NCI-H187 (cell line): ENCODE results near the gene TMTC2.

Source experiments
- DNase-seq, 2 experiments: peaks; one replicate each; lab custom pipeline; 2025; lab: John Stamatoyannopoulos, UW

The TMTC2 gene

GRCh38 chr12:82682326-82682725, 4.4 kb upstream of the TMTC2 start:
- DNase-seq, result no peak

DNA sequence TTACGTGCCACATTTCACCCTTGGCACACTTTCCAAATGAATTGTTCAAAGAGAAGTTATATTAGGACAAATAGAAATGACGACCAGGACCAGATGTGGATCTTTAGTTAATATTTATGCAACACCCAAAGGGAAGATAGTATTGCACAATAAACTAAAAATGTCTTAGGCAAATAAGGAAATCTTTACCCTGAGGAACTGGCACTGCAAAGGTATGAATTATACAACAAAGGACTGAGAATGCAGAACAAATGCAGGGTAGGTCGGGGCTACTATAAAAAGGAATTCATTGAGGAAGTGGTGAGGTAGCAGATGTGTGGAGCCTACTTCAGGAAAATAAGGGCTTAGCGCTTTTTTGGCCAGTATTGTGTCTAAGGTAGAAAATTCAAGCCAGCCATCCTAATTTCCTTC, 3.9 kb upstream of the TMTC2 start:
- no peak for DNase-seq

DNA sequence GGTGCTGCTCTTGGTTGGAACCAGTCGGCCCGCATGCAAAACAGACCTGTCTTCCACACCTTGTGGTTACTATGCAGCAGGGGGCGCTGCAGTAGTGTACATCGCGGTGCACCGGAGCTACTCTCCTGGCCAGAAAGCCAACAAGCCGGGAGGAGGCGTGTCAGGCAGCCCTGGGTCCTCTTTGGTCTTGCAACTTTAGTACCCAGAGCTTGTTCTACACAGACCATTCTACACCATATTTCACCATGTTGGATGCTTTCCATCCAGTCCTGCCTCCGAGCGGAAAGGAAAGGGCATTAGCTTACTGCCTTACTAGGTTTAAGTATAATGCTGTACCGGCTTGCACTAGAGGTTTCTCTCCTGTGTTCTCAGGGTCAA, 927 bp upstream of the TMTC2 start:
- peak; percentile 90 to 97 for DNase-seq

GRCh38 chr12:82687021-82688011, 610 bp downstream of the TMTC2 start:
- peak; percentile 62 to 87 for DNase-seq

DNA sequence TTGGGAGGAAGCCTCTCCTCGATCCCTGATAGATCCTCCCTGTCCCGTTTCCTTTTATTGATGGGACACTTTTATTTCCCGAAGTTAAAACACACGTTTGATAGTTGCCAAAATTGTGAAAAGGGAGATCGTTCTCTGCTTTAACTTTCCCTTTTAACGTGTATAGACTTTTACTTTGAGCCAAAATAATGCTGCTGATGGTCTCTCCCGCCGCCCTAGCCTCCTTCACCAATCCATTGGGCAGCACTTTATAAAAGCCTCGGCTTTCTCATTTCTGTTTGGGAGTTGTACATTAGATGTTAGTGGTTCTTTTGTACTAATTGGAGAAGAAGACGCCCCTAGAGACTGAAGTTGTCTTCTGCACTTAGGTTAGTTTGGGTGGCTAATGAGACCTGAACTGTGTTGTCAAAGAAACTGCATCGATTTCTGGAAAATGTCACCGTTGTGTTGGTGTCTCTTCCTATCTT, 1.4 kb downstream of the TMTC2 start:
- peak in 1 of 2 experiments; percentile 16 for DNase-seq

GRCh38 chr12:82688596-82688995, 1.9 kb downstream of the TMTC2 start:
- peak; percentile 69 to 81 for DNase-seq

DNA sequence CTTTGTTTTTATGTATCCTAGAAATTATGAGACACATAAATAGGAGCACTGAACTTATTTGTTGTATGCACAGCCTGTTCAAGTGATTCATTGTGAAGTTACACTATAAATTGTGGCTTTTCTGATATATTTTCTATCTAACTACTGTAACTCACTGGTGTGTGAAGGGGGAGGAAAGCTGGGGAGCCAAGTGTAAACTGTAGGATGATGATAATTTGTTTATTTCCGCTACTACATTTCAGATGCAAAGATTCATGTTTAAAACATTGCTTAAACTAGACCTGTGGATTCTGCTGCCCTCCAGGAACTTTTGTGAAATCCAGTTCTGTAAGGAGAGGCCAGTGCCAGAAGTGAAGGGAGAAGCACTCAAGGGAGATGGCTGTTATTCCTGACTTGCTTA, 3.3 kb downstream of the TMTC2 start:
- DNase-seq, result no peak

GRCh38 chr12:82691513-82691912, 4.8 kb downstream of the TMTC2 start:
- no peak for DNase-seq

GRCh38 chr12:82694276-82694675, 7.6 kb downstream of the TMTC2 start:
- DNase-seq, result no peak

GRCh38 chr12:82694970-82695369, 8.3 kb downstream of the TMTC2 start:
- DNase-seq, result no peak

DNA sequence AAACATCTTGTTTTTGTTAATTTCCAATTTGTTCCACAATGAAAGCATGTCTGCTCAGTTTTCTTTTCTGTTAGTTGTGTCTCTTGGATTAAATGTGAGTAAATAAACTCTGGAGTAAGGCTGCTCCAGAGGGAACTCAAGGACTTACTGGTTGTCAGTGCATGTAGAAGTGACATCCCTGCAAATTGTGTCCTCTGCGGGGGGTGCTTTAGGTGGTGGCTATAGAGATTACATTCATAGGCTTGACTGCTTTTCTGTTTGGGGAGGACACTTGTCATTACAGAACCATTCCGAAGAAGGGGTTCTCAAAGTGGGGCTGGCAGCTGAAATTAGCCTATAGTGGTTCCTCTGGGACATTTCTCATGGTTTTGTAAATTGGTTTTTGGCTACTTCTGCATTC, 8.8 kb downstream of the TMTC2 start:
- no peak for DNase-seq

DNA sequence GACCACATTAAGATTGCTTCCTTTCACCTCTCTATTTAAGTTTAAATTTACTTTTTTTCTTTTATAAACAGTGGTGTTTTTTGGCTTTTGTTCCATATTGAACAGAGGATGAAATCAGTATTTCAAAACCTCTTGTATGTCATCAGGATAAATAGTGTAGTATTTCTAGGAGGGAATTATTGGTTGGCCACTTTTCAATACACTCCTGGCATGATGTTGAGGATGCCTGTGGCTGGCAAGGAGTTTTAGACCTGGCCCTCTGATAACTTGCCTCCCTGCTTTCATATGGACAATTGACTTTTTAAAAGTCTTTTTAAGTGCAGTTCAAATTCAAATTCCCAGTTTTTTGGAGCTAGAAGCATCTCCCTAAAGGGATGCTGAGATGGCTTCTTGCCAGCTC, 9.8 kb downstream of the TMTC2 start:
- DNase-seq, result no peak

GRCh38 chr12:82698708-82699564, 12.2 kb downstream of the TMTC2 start:
- no peak for DNase-seq

DNA sequence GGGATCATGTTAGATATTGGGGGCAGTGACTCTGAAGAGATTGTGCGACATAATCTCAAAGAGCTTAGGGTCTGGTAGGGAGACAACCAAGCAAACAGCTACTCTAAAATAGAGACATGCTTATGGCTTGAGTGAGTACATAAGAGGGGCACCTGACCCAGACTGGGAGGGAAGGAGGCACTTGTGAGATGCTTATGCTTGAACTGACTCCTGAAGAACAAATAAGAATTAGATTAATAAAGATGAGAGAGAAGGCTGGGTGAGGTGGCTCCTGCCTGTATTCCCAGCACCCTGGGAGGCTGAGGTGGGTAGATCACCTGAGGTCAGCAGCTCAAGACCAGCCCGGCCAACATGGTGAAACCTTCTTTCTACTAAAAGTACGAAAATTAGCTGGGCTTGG, 19.1 kb downstream of the TMTC2 start:
- DNase-seq, result no peak

DNA sequence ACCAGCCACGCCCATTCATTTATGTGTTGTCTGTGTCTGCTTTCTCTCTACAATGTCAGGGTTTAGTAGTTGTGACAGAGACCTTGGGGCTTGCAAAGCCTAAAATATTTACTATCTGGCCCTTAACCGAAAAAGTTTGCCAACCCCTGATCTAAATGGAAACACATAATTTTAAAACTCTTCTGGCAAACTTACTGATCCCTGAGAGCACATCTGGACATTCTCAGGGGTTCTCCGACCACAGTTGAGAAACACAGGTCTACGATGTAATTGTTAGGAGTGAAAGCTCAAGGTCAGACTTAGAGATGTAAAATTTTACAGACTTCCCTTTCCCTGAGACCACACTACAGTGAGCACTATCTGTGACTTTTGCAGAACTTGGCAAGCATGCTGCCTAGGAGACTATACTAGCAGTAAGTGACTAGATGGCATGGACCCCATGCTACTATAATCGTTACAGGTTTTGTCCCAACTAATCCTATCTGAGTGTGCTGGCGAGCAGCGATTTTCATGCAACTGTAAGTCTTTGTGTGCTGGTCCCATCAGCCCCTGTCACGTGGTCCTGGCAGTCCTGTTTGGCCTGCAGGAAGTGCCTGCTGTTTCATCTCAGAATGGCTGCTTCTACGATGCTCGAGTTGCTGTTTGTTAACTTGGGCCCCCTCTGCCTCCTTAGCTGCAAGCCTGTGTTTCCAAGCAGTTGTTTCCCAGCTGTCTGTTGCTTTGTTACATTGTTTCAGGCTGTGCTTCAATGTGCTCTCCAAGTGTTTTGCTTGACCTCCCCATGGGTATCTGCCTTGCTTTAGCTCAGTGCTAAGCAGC, 21.6 kb downstream of the TMTC2 start:
- no peak for DNase-seq

DNA sequence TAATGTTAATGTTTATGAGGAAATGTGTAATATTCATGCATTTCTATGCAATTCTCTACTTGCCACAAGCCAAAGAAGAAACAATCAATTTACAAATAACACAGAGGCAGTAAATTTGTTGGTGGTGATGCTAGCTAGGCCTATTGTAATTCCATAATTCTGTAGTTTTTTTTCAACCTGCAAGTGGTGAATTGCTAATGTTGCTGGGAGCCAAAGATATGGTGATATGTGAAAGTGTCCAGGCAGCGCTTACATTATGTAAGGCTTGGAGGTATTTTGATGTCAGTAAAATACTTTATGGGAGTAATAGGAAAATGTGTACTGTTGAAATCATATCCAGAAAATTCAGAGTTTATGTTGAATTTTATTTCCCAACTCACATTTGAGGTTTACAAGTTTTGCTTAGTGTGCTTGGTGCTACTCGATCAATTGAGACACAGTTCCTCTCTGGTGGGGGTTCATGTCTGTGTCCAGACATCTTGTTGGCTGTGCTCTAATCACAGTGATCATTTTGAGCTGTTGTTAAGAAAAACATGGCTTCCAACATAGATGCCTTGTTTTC, 23.2 kb downstream of the TMTC2 start:
- DNase-seq, result no peak

GRCh38 chr12:82710741-82711140, 24.0 kb downstream of the TMTC2 start:
- DNase-seq, result no peak

DNA sequence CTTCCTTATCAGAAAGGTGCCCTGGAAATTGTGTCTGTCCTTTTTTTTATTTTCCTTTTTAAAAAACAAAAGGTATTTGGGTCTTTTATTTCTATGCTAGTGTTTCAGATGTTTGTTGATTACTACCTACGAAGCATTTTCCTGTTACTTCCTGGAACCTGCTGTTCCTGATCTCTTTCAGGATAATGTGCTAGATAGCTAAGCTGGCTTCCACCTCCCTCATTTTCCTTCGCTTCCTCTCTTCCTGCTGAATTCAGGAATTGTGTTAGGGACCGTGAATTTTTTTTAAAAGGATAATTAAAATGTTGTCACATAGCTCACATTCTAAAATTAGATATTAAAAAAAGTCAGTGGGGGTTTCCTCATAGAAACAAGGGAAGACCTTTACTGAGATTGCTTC, 27.7 kb downstream of the TMTC2 start:
- DNase-seq, result no peak

DNA sequence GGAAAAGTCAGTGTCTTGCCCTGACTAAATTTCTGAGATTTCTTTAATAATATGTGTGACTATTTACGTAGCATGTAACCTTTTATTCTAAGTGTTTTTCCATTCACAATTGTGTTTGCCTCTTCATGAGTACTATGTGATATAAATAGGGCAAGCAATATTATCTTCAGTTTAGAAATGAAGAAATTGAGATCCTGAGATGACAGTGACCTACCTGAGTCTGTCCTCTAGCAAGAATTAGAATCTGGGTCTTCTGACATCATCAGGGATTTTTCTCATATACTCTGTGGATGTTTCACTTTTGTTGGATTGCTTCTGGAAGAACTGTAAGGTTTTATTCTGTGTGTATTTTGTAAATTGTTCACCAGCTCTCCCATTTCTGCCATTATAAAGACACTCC, 35.0 kb downstream of the TMTC2 start:
- DNase-seq, result no peak

DNA sequence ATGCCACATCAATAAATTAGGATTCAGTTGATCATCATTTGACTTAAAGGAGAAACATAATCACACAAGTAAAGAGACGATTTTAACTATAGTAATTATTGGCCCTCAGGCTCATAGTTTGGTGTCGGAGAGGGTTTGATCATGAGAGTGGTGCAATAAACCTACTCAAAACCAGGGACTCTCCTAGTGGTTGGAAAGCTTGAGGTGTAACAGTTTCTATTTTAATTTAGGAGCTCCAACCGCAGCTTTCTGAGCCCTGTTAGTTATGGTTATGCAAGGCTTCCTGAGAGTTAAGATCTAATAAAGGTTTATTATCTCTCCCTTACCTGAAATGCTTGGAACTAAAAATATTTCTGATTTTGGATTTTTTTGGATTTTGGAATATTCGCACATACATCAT, 36.4 kb downstream of the TMTC2 start:
- DNase-seq, result no peak

DNA sequence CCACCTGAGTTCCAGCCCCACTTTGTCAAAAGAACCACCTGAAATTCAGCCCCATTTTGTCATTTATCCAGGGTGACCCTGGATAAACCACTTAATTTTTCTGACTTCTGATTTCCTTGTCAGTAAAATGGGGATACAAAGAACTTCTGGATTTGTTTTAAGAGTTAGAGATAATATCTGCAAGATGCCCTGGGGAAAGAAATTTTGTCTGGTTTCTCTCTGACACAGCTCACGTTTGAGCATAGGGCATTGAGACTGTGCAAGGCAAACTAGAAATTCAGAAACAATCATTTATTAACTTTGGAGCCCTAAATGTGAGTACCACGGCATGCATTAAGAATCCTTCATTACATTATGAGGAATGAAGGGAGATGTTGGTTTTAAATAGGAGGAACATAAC, 37.2 kb downstream of the TMTC2 start:
- DNase-seq, result no peak

DNA sequence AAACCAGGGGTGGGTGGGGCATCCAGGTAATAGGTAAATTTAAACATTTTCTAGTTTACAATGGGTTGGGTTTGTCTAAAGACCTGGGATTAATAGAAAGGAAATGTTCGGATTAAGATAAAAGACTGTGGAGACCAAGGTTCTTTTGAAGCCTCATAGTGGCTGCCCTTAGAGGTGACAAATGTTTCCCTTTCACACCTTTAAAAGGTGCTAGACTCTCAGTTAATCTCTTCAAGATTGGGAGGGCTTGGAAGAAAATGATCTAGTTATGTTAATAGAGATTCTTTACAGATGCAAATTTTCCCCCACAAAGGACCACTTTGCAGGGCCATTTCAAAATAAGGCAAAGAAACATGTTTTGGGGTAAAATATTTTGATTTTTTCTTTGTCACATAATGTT, 39.0 kb downstream of the TMTC2 start:
- no peak for DNase-seq
